Erythroblast (primary cell): ENCODE results near the gene FGFR2.

ENCODE experiments used
- DNase-seq, 2 experiments: peaks; one replicate each; lab custom pipeline; 2025; lab: John Stamatoyannopoulos, UW
- GATA1 ChIP-seq: IDR thresholded peaks from 2 replicates; pipeline ENCODE4 v1.6.1; 2011; ENCODE audit warnings: low read depth, mild to moderate bottlenecking, control low read depth, low read length, moderate library complexity
- POLR2A ChIP-seq: IDR thresholded peaks from 2 replicates; pipeline ENCODE4 v1.6.1; 2011; ENCODE audit warnings: mild to moderate bottlenecking, low read length

The FGFR2 gene

GRCh38 chr10:121449482-121449924 is 148.7 kb downstream of the FGFR2 start:
- DNase-seq, result no peak
- no peak for TF ChIP-seq GATA1
- TF ChIP-seq POLR2A, result no peak

GRCh38 chr10:121448766-121449421 is 149.3 kb downstream of the FGFR2 start:
- no peak for DNase-seq
- no peak for TF ChIP-seq POLR2A
- no peak for TF ChIP-seq GATA1

- no peak for DNase-seq
- TF ChIP-seq POLR2A (no peak), GATA1 (no peak)
Measured at GRCh38 chr10:121444520-121445165, 153.6 kb downstream of the FGFR2 start.

GRCh38 chr10:121442086-121442935 is 155.9 kb downstream of the FGFR2 start:
- DNase-seq, result no peak
- TF ChIP-seq GATA1, result no peak
- TF ChIP-seq POLR2A, result no peak

GRCh38 chr10:121440461-121440860 is 157.8 kb downstream of the FGFR2 start:
- no peak for DNase-seq
- TF ChIP-seq GATA1 (no peak), POLR2A (no peak)

- DNase-seq, result no peak
- TF ChIP-seq POLR2A, result no peak
- TF ChIP-seq GATA1, result no peak
Measured at GRCh38 chr10:121438333-121438732, 159.9 kb downstream of the FGFR2 start.

- no peak for DNase-seq
- TF ChIP-seq POLR2A (no peak), GATA1 (no peak)
Measured at GRCh38 chr10:121437596-121437995, 160.6 kb downstream of the FGFR2 start.

GRCh38 chr10:121436630-121437341 is 161.5 kb downstream of the FGFR2 start:
- TF ChIP-seq POLR2A (no peak), GATA1 (no peak)
- no peak for DNase-seq

GRCh38 chr10:121436281-121436629 is 162.0 kb downstream of the FGFR2 start:
- DNase-seq, result no peak
- TF ChIP-seq GATA1, result no peak
- no peak for TF ChIP-seq POLR2A

- TF ChIP-seq GATA1 (no peak), POLR2A (no peak)
- DNase-seq, result no peak
Measured at GRCh38 chr10:121435099-121435875, 163.0 kb downstream of the FGFR2 start.

- DNase-seq, result no peak
- no peak for TF ChIP-seq GATA1
Measured at GRCh38 chr10:121433965-121434364, 164.3 kb downstream of the FGFR2 start.

GRCh38 chr10:121428867-121429266 is 169.4 kb downstream of the FGFR2 start:
- TF ChIP-seq GATA1 (no peak), POLR2A (no peak)
- DNase-seq, result no peak
